K562 (cell line): ENCODE measurements around the gene BRF1. TPM values are rescaled to one million over a fixed set of nuclear protein-coding genes. Genes with fewer than 3 reads are reported as not detected.

ENCODE experiments used
- ATAC-seq: fragments of 200-7000 bp; cut with Tn5 transposase; 3 replicates; pipeline ENCODE4 v1.9.1; 2020; ENCODE audit warnings: moderate library complexity
- BruUV-seq: library from RNA; stranded (reverse); fragments of 400-500 nt; replicated peaks from 2 replicates; lab custom pipeline; 2021; lab: Mats Ljungman, UMichigan
- CTCF ChIA-PET: fragments of 300-600 bp; formaldehyde crosslinking; extraction: SDS; loops from one replicate; lab custom pipeline; 2021; ENCODE audit warnings: low intra/inter-chr PET ratio; lab: Yijun Ruan, JAX
- POLR2A ChIA-PET: fragments of 300-600, 350-650 bp; sonication (Branson Sonifier 250); formaldehyde crosslinking; extraction: SDS; loops from one replicate; lab custom pipeline; 2021; ENCODE audit warnings: antibody characterized with exemption, inconsistent platforms; lab: Yijun Ruan, JAX
- DNase-seq, 4 experiments: peaks; one replicate each; pipeline versions ENCODE4 v3.0.0 to v3.0.0-alpha.2; 2011 to 2018; ENCODE audit warnings: low spot score in 3 of 4, mixed read lengths in 3 of 4; ENCODE audit errors: extremely low read depth in 1 of 4
- FAIRE-seq: peaks from 2 replicates; lab custom pipeline; 2011; peaks lifted over from hg19 to GRCh38; lab: Jason Lieb, UNC
- H2AFZ ChIP-seq: 2 replicates; pipeline ENCODE4 v1.6.0; 2011; ENCODE audit warnings: low read depth, low read length, control low read depth, inconsistent platforms
- H3K27ac ChIP-seq: fragments of 200-600 bp; 3 replicates; pipeline ENCODE4 v1.8.0; 2011; ENCODE audit warnings: low read depth, mild to moderate bottlenecking, control low read depth, inconsistent platforms, low read length, moderate library complexity, mixed read lengths; ENCODE audit errors: extremely low read depth
- H3K27me3 ChIP-seq, 2 experiments: fragments of 300-600 bp in 1 of 2; 2 replicates in 1 of 2; 3 replicates in 1 of 2; pipeline versions ENCODE4 v1.6.0 to v1.8.0; 2011; ENCODE audit warnings: inconsistent platforms in 2 of 2, low read length in 2 of 2, mild to moderate bottlenecking in 1 of 2, mixed read lengths in 1 of 2, moderate library complexity in 1 of 2; ENCODE audit not compliant: control insufficient read depth in 2 of 2, insufficient read depth in 2 of 2
- H3K36me3 ChIP-seq: fragments of 300-600 bp; 3 replicates; pipeline ENCODE4 v1.8.0; 2011; ENCODE audit warnings: mild to moderate bottlenecking, low read length, inconsistent platforms; ENCODE audit not compliant: control insufficient read depth, insufficient read depth
- H3K4me1 ChIP-seq, 2 experiments: fragments of 200-600 bp in 1 of 2; replicated peaks in 1 of 2; 2 replicates in 1 of 2; 3 replicates in 1 of 2; pipeline versions ENCODE4 v1.5.1 to v1.8.0; 2011; ENCODE audit warnings: inconsistent platforms in 2 of 2, low read length in 2 of 2, mild to moderate bottlenecking in 1 of 2, mixed read lengths in 1 of 2, moderate library complexity in 1 of 2; ENCODE audit not compliant: control insufficient read depth in 2 of 2, insufficient read depth in 2 of 2
- H3K4me2 ChIP-seq: 2 replicates; pipeline ENCODE4 v1.6.1; 2011; ENCODE audit warnings: low read length, control low read depth, inconsistent platforms, mixed read lengths; ENCODE audit not compliant: insufficient read depth
- H3K4me3 ChIP-seq: fragments of 200-600 bp; sonication (generic), shearing (Covaris generic); 2 replicates; pipeline ENCODE4 v1.5.1; 2016; ENCODE audit warnings: control low read depth, inconsistent platforms
- H3K79me2 ChIP-seq: fragments of 200-600 bp; 3 replicates; pipeline ENCODE4 v1.8.0; 2011; ENCODE audit warnings: low read length, inconsistent platforms; ENCODE audit not compliant: control insufficient read depth, insufficient read depth
- H3K9ac ChIP-seq, 2 experiments: 2 replicates each; pipeline versions ENCODE4 v1.6.0 to v1.6.1; 2011; ENCODE audit warnings: low read depth in 2 of 2, low read length in 2 of 2, control low read depth in 1 of 2, inconsistent platforms in 1 of 2, mild to moderate bottlenecking in 1 of 2, mixed read lengths in 1 of 2; ENCODE audit not compliant: insufficient read depth in 1 of 2
- H3K9me1 ChIP-seq: one replicate; pipeline ENCODE4 v1.6.0; 2011; ENCODE audit warnings: inconsistent platforms, mild to moderate bottlenecking, low read length, moderate library complexity; ENCODE audit not compliant: control insufficient read depth, insufficient read depth
- H3K9me3 ChIP-seq: replicated peaks from 2 replicates; pipeline ENCODE4 v1.5.1; 2011; ENCODE audit warnings: low read depth, low read length, inconsistent platforms; ENCODE audit not compliant: control insufficient read depth, insufficient read depth
- H4K20me1 ChIP-seq: replicated peaks from 2 replicates; pipeline ENCODE4 v1.6.1; 2011; ENCODE audit warnings: low read length, inconsistent platforms, mixed read lengths; ENCODE audit not compliant: control insufficient read depth, insufficient read depth
- CBX3 ChIP-seq, 2 experiments: IDR thresholded peaks; 1 replicate in 1 of 2; 2 replicates in 1 of 2; pipeline ENCODE4 v1.6.1; 2012; ENCODE audit warnings: inconsistent platforms in 2 of 2, low read length in 2 of 2, borderline replicate concordance in 1 of 2, control low read depth in 1 of 2
- FOXA1 ChIP-seq: fragments of 450-650 bp; IDR thresholded peaks from 2 replicates; pipeline ENCODE4 v1.6.1; 2016; ENCODE audit warnings: mild to moderate bottlenecking, borderline replicate concordance
- HMBOX1 ChIP-seq: sonication (generic); IDR thresholded peaks from 2 replicates; pipeline ENCODE4 v1.6.1; 2016
- MCM2 ChIP-seq: fragments of 450-650 bp; IDR thresholded peaks from 2 replicates; pipeline ENCODE4 v1.6.1; 2017; ENCODE audit warnings: low read depth, mild to moderate bottlenecking
- MLX ChIP-seq, 2 experiments: fragments of 450-650 bp in 1 of 2; sonication (generic) in 1 of 2; formaldehyde crosslinking; conservative IDR thresholded peaks; 2 replicates each; pipeline versions ENCODE4 v1.4.0 to v1.8.1; 2020 to 2022; ENCODE audit warnings: mild to moderate bottlenecking in 1 of 2, missing genetic modification reagents in 1 of 2
- POLR2AphosphoS5 ChIP-seq: IDR thresholded peaks from 2 replicates; pipeline ENCODE4 v1.6.1; 2011; ENCODE audit warnings: mild to moderate bottlenecking, low read depth, low read length, moderate library complexity; ENCODE audit not compliant: control insufficient read depth, insufficient read depth
- PRMT5 ChIP-seq: sonication (generic); formaldehyde crosslinking; IDR thresholded peaks from 2 replicates; pipeline ENCODE4 v1.5.0; 2020; ENCODE audit warnings: missing genetic modification reagents
- STAT5A ChIP-seq: IDR thresholded peaks from 2 replicates; pipeline ENCODE4 v1.6.1; 2012; ENCODE audit warnings: low read length, inconsistent platforms, borderline replicate concordance
- U2AF1 ChIP-seq: fragments of 200-400 bp; formaldehyde crosslinking; optimal IDR thresholded peaks from 2 replicates; pipeline ENCODE3; 2017; ENCODE audit warnings: mild to moderate bottlenecking, low read depth, low read length, moderate library complexity
- ZKSCAN8 ChIP-seq: fragments of 200-800 bp; sonication (Bioruptor generic); IDR thresholded peaks from 2 replicates; pipeline ENCODE4 v1.6.1; 2016; ENCODE audit warnings: missing genetic modification characterization, missing compliant biosample characterization
- ZNF174 ChIP-seq: fragments of 250-450 bp; sonication (Bioruptor Pico); IDR thresholded peaks from 2 replicates; pipeline ENCODE4 v1.4.0; 2020; ENCODE audit warnings: mild to moderate bottlenecking
- ZNF232 ChIP-seq: sonication (generic); formaldehyde crosslinking; IDR thresholded peaks from 2 replicates; pipeline ENCODE4 v1.8.0; 2022; ENCODE audit warnings: mild to moderate bottlenecking, missing genetic modification reagents
- ZNF282 ChIP-seq: sonication (generic); formaldehyde crosslinking; IDR thresholded peaks from 2 replicates; pipeline ENCODE4 v1.8.1; 2023; ENCODE audit warnings: missing genetic modification reagents
- ZNF395 ChIP-seq: fragments of 200-800 bp; sonication (Bioruptor generic); IDR thresholded peaks from 2 replicates; pipeline ENCODE4 v1.6.1; 2017; ENCODE audit warnings: missing genetic modification characterization, missing compliant biosample characterization
- ZNF707 ChIP-seq: fragments of 250-450 bp; sonication (Bioruptor Pico); conservative IDR thresholded peaks from 2 replicates; pipeline ENCODE4 v1.8.0; 2022; ENCODE audit warnings: inconsistent platforms, mild to moderate bottlenecking, moderate library complexity
- WGBS: fragments of 100-300 bp; shearing (Covaris generic); methylation state at CpG from one replicate; pipeline ENCODE4 v1.1.6; 2016; ENCODE audit warnings: low coverage, mixed read lengths; ENCODE audit not compliant: insufficient coverage; ENCODE audit errors: missing lambda C conversion rate; 5-methylcytosine and 5-hydroxymethylcytosine counted together
- in situ Hi-C: fragments of 300-500 bp; cut with MboI; formaldehyde crosslinking; loops from 4 replicates; pipeline ENCODE4 v1.15.0; 2018; ENCODE audit warnings: inconsistent platforms, mixed read lengths
- intact Hi-C: fragments of 100-400 bp; cut with micrococcal nuclease; formaldehyde crosslinking; loops from 2 replicates; pipeline ENCODE4 v1.14.2; 2022
- polyA plus RNA-seq, 8 experiments: library from polyadenylated mRNA; depleted of rRNA in 4 of 8; stranded (reverse) in 5 of 8; unstranded in 3 of 8; fragments of >200 nt; fragmentation: Nextera tagmentation in 2 of 8; fragmentation: Illumina TruSeq in 1 of 8; extraction: Ambion mirVana in 2 of 8; extraction: Trizol in 1 of 8; gene quantifications; 2 replicates each; pipeline versions ENCODE4 v1.2.1 to v1.2.3, GENCODE V29; 2011 to 2014; ENCODE audit warnings: inconsistent platforms in 1 of 8, missing spikeins in 1 of 8
- total RNA-seq, 7 experiments: library from RNA; depleted of rRNA in 6 of 7; stranded (reverse); fragments of >200 nt in 6 of 7; fragmentation: Illumina TruSeq in 2 of 7; extraction: Trizol in 2 of 7; gene quantifications; 2 replicates each; pipeline versions ENCODE4 v1.2.1 to v1.2.3, GENCODE V29; 2011 to 2021; ENCODE audit warnings: low replicate concordance in 1 of 7

Gene BRF1
- total and polyA plus RNA-seq, 9 of the 15 experiments (the other 6 are each of a cell fraction or from before 2014, with no cell fraction given) = 0.14 to 24.6 (median 8.2) TPM

- Histone ChIP-seq H3K36me3 (peaks cover 3% of the 10 kb centered on the region; the same call in 1 of the 3 replicates), H2AFZ (no peak overlapping the region), H3K9ac (peak overlapping the region in 1 of 2 experiments; percentile 52; a peak in 1 of 4 replicates), H3K9me1 (no peaks in the 10 kb centered on the region), H3K4me2 (no peak overlapping the region), H3K79me2 (peaks cover 6% of the 10 kb centered on the region; the same call in 2 of the 3 replicates), H3K9me3 (no peaks in the 10 kb centered on the region), H3K4me1 (peaks cover 0 to 9% of the 10 kb centered on the region in 2 experiments; a peak in 2 of 5 replicates), H3K27ac (no peak overlapping the region), H3K4me3 (no peak overlapping the region), H3K27me3 (no peaks in the 10 kb centered on the region), H4K20me1 (peaks cover 4% of the 10 kb centered on the region; the same call in 1 of the 2 replicates)
- ATAC-seq (no peak), FAIRE-seq (no peak), DNase-seq (peak in 1 of 4 experiments; percentile 2)
- in situ Hi-C loops (loop anchor here (10.0 kb wide), 1 partner anchor 189 kb away; no protein-coding TSS in a partner anchor), intact Hi-C loops (loop anchor here (5.0 kb wide), 1 partner anchor 82 kb away; no protein-coding TSS in a partner anchor)
- ChIA-PET CTCF (no interaction called here), POLR2A (interaction anchor here (0.6 to 1.0 kb wide), 2 partner anchors 9 to 13 kb away, joined by 3 read pairs; no protein-coding TSS in a partner anchor)
- WGBS = 74% methylated on average over 10 of the region's 15 CpGs
- BruUV-seq = no TSS peak
- no peak for TF ChIP-seq POLR2AphosphoS5
- no peak for TF ChIP-seq FOXA1
- no peak for TF ChIP-seq ZNF707 (CRISPR knock-in tag)
- TF ChIP-seq STAT5A = no peak
- TF ChIP-seq MCM2 = no peak
- TF ChIP-seq ZNF395 = no peak
- no peak for TF ChIP-seq CBX3 (IDR thresholded peaks at IDR 0.05; ENCODE audit: borderline replicate concordance in 1 of 2, low read length in 2 of 2)
- TF ChIP-seq PRMT5 = no peak
- TF ChIP-seq MLX (CRISPR knock-in tag; conservative IDR thresholded peaks at IDR 0.05) = no peak
- TF ChIP-seq ZNF232 (CRISPR knock-in tag) = no peak
- no peak for TF ChIP-seq ZNF174 (CRISPR knock-in tag)
- TF ChIP-seq ZKSCAN8 (CRISPR knock-in tag) = no peak
- no peak for TF ChIP-seq U2AF1
- TF ChIP-seq ZNF282 = no peak
- no peak for TF ChIP-seq HMBOX1
Measured at GRCh38 chr14:105283899-105284298, 16.9 kb downstream of the BRF1 start.
